ENCODE data around the gene LRBA.
"Not testable (repeated sequence)": the region's sequence is repeated elsewhere in the genome, so short reads cannot be mapped to it uniquely, and the experiment has no call there.

LRBA gene

GRCh38 chr4:150943126-150943525 lies 72.0 kb downstream of the LRBA start:
- Histone ChIP-seq H3K4me1 (ENCODE audit: control insufficient read depth, insufficient read depth, low read length) (no peaks in the 10 kb centered on the region), H3K9me3 (ENCODE audit: control insufficient read depth in 2 of 2, low read length in 2 of 2) (no peaks in the 10 kb centered on the region), H3K27me3 (ENCODE audit: control insufficient read depth in 1 of 2, insufficient read depth in 2 of 2, low read length in 2 of 2) (no peaks in the 10 kb centered on the region), H3K9ac (ENCODE audit: low read length in 2 of 2) (no peak overlapping the region), H3K4me3 (ENCODE audit: low read length in 2 of 2) (no peak overlapping the region), H3K36me3 (ENCODE audit: control insufficient read depth in 2 of 2, insufficient read depth in 2 of 2, low read length in 2 of 2) (no peaks in the 10 kb centered on the region), H3K27ac (ENCODE audit: low read length) (no peak overlapping the region)

DNA sequence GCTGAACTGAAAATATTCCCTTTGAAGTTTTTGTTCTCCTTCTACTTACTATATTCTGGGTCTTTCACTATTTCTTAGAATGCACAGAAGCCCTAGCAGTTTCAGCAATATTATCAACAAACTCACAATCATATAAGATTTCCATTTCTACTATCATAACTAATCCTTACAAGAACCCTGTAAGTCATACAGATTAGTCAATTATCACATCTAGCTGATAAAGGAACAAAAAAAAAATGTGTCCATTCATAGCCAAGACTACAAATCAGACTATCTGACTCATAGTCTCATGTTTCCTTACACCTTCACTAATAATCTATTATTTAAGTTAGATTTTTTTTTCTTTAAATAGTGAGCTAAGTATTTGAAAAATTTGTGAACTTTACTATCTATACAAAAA lies 72.5 kb downstream of the LRBA start:
- Histone ChIP-seq H3K4me3 (ENCODE audit: low read length in 2 of 2) (no peak overlapping the region), H3K27me3 (ENCODE audit: control insufficient read depth in 1 of 2, insufficient read depth in 2 of 2, low read length in 2 of 2) (no peaks in the 10 kb centered on the region), H3K36me3 (ENCODE audit: control insufficient read depth in 2 of 2, insufficient read depth in 2 of 2, low read length in 2 of 2) (no peaks in the 10 kb centered on the region), H3K27ac (ENCODE audit: low read length) (no peak overlapping the region), H3K9ac (ENCODE audit: low read length in 2 of 2) (no peak overlapping the region), H3K4me1 (ENCODE audit: control insufficient read depth, insufficient read depth, low read length) (no peaks in the 10 kb centered on the region), H3K9me3 (ENCODE audit: control insufficient read depth in 2 of 2, low read length in 2 of 2) (no peaks in the 10 kb centered on the region)

GRCh38 chr4:150940123-150940522 lies 75.0 kb downstream of the LRBA start:
- Histone ChIP-seq H3K36me3 (ENCODE audit: control insufficient read depth in 2 of 2, insufficient read depth in 2 of 2, low read length in 2 of 2) (no peaks in the 10 kb centered on the region), H3K4me1 (ENCODE audit: control insufficient read depth, insufficient read depth, low read length) (no peaks in the 10 kb centered on the region), H3K9me3 (ENCODE audit: control insufficient read depth in 2 of 2, low read length in 2 of 2) (no peaks in the 10 kb centered on the region), H3K9ac (ENCODE audit: low read length in 2 of 2) (no peak overlapping the region), H3K27ac (ENCODE audit: low read length) (no peak overlapping the region), H3K27me3 (ENCODE audit: control insufficient read depth in 1 of 2, insufficient read depth in 2 of 2, low read length in 2 of 2) (no peaks in the 10 kb centered on the region), H3K4me3 (ENCODE audit: low read length in 2 of 2) (no peak overlapping the region)

DNA sequence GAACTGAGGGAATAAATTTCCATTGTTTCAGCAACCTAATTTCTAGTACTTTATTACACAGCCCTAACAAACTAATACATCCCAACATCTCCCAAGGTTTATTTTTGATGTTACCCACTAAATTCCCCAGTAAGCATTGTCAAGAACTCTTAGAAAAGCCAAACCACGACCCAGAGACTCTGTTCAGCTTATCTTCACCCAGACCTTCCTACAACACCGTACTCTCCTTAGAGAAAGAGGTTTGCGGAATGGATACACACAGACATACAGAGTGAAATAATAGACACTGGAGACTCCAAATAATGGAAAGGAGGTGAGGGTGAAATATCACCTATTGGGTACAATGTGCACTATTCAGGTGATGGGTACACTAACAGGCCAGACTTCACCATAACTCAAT lies 75.6 kb downstream of the LRBA start:
- Histone ChIP-seq H3K4me3 (ENCODE audit: low read length in 2 of 2) (no peak overlapping the region), H3K9me3 (ENCODE audit: control insufficient read depth in 2 of 2, low read length in 2 of 2) (no peaks in the 10 kb centered on the region), H3K4me1 (ENCODE audit: control insufficient read depth, insufficient read depth, low read length) (no peaks in the 10 kb centered on the region), H3K36me3 (ENCODE audit: control insufficient read depth in 2 of 2, insufficient read depth in 2 of 2, low read length in 2 of 2) (no peaks in the 10 kb centered on the region), H3K27me3 (ENCODE audit: control insufficient read depth in 1 of 2, insufficient read depth in 2 of 2, low read length in 2 of 2) (no peaks in the 10 kb centered on the region), H3K27ac (ENCODE audit: low read length) (no peak overlapping the region), H3K9ac (ENCODE audit: low read length in 2 of 2) (no peak overlapping the region)

- no peak overlapping the region for H3K9ac ChIP-seq (ENCODE audit: low read length in 2 of 2)
- H3K36me3 ChIP-seq (ENCODE audit: control insufficient read depth in 2 of 2, insufficient read depth in 2 of 2, low read length in 2 of 2), result no peaks in the 10 kb centered on the region
- H3K4me3 ChIP-seq (ENCODE audit: low read length in 2 of 2), result no peak overlapping the region
- H3K4me1 ChIP-seq (ENCODE audit: control insufficient read depth, insufficient read depth, low read length), result no peaks in the 10 kb centered on the region
- H3K27me3 ChIP-seq (ENCODE audit: control insufficient read depth in 1 of 2, insufficient read depth in 2 of 2, low read length in 2 of 2), result no peaks in the 10 kb centered on the region
- no peaks in the 10 kb centered on the region for H3K9me3 ChIP-seq (ENCODE audit: control insufficient read depth in 2 of 2, low read length in 2 of 2)
- H3K27ac ChIP-seq (ENCODE audit: low read length), result no peak overlapping the region
Measured at GRCh38 chr4:150938873-150939499, 76.1 kb downstream of the LRBA start.

- H3K27me3 ChIP-seq (ENCODE audit: control insufficient read depth in 1 of 2, insufficient read depth in 2 of 2, low read length in 2 of 2), result no peaks in the 10 kb centered on the region
- H3K4me1 ChIP-seq (ENCODE audit: control insufficient read depth, insufficient read depth, low read length), result no peaks in the 10 kb centered on the region
- H3K9me3 ChIP-seq (ENCODE audit: control insufficient read depth in 2 of 2, low read length in 2 of 2), result no peaks in the 10 kb centered on the region
- no peaks in the 10 kb centered on the region for H3K36me3 ChIP-seq (ENCODE audit: control insufficient read depth in 2 of 2, insufficient read depth in 2 of 2, low read length in 2 of 2)
- H3K27ac ChIP-seq (ENCODE audit: low read length), result no peak overlapping the region
- no peak overlapping the region for H3K4me3 ChIP-seq (ENCODE audit: low read length in 2 of 2)
- no peak overlapping the region for H3K9ac ChIP-seq (ENCODE audit: low read length in 2 of 2)
Measured at GRCh38 chr4:150938417-150938816, 76.7 kb downstream of the LRBA start.

GRCh38 chr4:150934022-150934421 lies 81.1 kb downstream of the LRBA start:
- no peaks in the 10 kb centered on the region for H3K4me1 ChIP-seq (ENCODE audit: control insufficient read depth, insufficient read depth, low read length)
- H3K27me3 ChIP-seq (ENCODE audit: control insufficient read depth in 1 of 2, insufficient read depth in 2 of 2, low read length in 2 of 2), result no peaks in the 10 kb centered on the region
- H3K27ac ChIP-seq (ENCODE audit: low read length), result no peak overlapping the region
- no peak overlapping the region for H3K9ac ChIP-seq (ENCODE audit: low read length in 2 of 2)
- H3K36me3 ChIP-seq (ENCODE audit: control insufficient read depth in 2 of 2, insufficient read depth in 2 of 2, low read length in 2 of 2), result no peaks in the 10 kb centered on the region
- H3K4me3 ChIP-seq (ENCODE audit: low read length in 2 of 2), result no peak overlapping the region
- no peaks in the 10 kb centered on the region for H3K9me3 ChIP-seq (ENCODE audit: control insufficient read depth in 2 of 2, low read length in 2 of 2)

GRCh38 chr4:150931796-150932195 lies 83.3 kb downstream of the LRBA start:
- H3K4me1 ChIP-seq (ENCODE audit: control insufficient read depth, insufficient read depth, low read length), result no peaks in the 10 kb centered on the region
- no peaks in the 10 kb centered on the region for H3K27me3 ChIP-seq (ENCODE audit: control insufficient read depth in 1 of 2, insufficient read depth in 2 of 2, low read length in 2 of 2)
- H3K27ac ChIP-seq (ENCODE audit: low read length), result no peak overlapping the region
- H3K9me3 ChIP-seq (ENCODE audit: control insufficient read depth in 2 of 2, low read length in 2 of 2), result no peaks in the 10 kb centered on the region
- H3K36me3 ChIP-seq (ENCODE audit: control insufficient read depth in 2 of 2, insufficient read depth in 2 of 2, low read length in 2 of 2), result no peaks in the 10 kb centered on the region
- no peak overlapping the region for H3K4me3 ChIP-seq (ENCODE audit: low read length in 2 of 2)
- no peak overlapping the region for H3K9ac ChIP-seq (ENCODE audit: low read length in 2 of 2)

DNA sequence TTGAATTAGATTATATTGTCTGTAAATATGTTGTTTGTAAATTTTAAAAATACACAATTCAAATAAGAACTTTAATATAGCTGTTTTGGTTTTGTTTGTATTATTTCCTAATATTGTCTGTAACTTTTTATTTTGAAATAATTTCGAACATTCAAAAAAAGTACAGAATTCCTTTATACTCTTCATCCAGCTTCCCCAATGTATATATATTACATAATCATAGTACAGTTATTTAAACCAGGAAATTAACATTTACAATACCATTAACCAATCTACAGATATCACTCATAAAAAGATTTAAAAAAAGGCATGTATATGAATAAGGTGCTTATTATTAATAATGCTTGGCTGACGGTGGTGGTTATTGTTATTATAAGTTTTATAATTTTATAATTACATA lies 84.1 kb downstream of the LRBA start:
- H3K4me1 ChIP-seq (ENCODE audit: control insufficient read depth, insufficient read depth, low read length), result no peaks in the 10 kb centered on the region
- H3K4me3 ChIP-seq (ENCODE audit: low read length in 2 of 2), result no peak overlapping the region
- no peaks in the 10 kb centered on the region for H3K27me3 ChIP-seq (ENCODE audit: control insufficient read depth in 1 of 2, insufficient read depth in 2 of 2, low read length in 2 of 2)
- no peaks in the 10 kb centered on the region for H3K36me3 ChIP-seq (ENCODE audit: control insufficient read depth in 2 of 2, insufficient read depth in 2 of 2, low read length in 2 of 2)
- H3K27ac ChIP-seq (ENCODE audit: low read length), result no peak overlapping the region
- H3K9ac ChIP-seq (ENCODE audit: low read length in 2 of 2), result no peak overlapping the region
- no peaks in the 10 kb centered on the region for H3K9me3 ChIP-seq (ENCODE audit: control insufficient read depth in 2 of 2, low read length in 2 of 2)

- Histone ChIP-seq H3K9ac (ENCODE audit: low read length in 2 of 2) (no peak overlapping the region), H3K27me3 (ENCODE audit: control insufficient read depth in 1 of 2, insufficient read depth in 2 of 2, low read length in 2 of 2) (no peaks in the 10 kb centered on the region), H3K4me3 (ENCODE audit: low read length in 2 of 2) (no peak overlapping the region)
Measured at GRCh38 chr4:150923945-150924344, 91.1 kb downstream of the LRBA start.

DNA sequence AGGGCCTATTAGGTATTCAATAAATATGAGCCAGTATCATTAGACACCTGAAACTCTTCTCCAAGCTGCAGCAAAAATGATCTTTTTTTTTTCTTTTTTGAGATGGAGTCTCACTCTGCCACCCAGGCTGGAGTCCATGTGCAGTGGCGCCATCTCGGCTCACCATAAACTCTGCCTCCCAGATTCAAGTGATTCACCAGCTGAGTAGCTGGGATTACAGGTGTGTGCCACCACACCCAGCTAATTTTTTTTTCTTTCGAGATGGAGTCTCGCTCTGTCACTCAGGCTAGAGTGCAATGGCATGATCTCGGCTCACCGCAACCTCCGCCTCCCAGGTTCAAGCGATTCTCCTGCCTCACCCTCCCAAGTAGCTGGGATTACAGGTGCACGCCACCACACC lies 93.6 kb downstream of the LRBA start:
- not testable (repeated sequence) for H3K27me3 ChIP-seq (ENCODE audit: control insufficient read depth in 1 of 2, insufficient read depth in 2 of 2, low read length in 2 of 2); H3K4me3 ChIP-seq (ENCODE audit: low read length in 2 of 2); H3K27ac ChIP-seq (ENCODE audit: low read length); H3K9me3 ChIP-seq (ENCODE audit: control insufficient read depth in 2 of 2, low read length in 2 of 2); H3K9ac ChIP-seq (ENCODE audit: low read length in 2 of 2); H3K4me1 ChIP-seq (ENCODE audit: control insufficient read depth, insufficient read depth, low read length)
- peaks cover 0 to 12% of the 10 kb centered on the region in 2 donors for H3K36me3 ChIP-seq (ENCODE audit: control insufficient read depth in 2 of 2, insufficient read depth in 2 of 2, low read length in 2 of 2)

More at GRCh38 chr4:150923945-150924344, 91.1 kb downstream of the LRBA start:
- H3K36me3 ChIP-seq (ENCODE audit: control insufficient read depth in 2 of 2, insufficient read depth in 2 of 2, low read length in 2 of 2), result peaks cover 0 to 9% of the 10 kb centered on the region in 2 donors
- no peak overlapping the region for H3K27ac ChIP-seq (ENCODE audit: low read length)
- H3K4me1 ChIP-seq (ENCODE audit: control insufficient read depth, insufficient read depth, low read length), result no peaks in the 10 kb centered on the region
- no peaks in the 10 kb centered on the region for H3K9me3 ChIP-seq (ENCODE audit: control insufficient read depth in 2 of 2, low read length in 2 of 2)

All from stomach smooth muscle (tissue), 2 donors.